Astrocyte of the hippocampus (primary cell): Measurements from ENCODE around the gene TIAM1.

Experiments used
- DNase-seq: peaks from one replicate; pipeline ENCODE4 v3.0.0; 2011; ENCODE audit warnings: low read depth, low spot score

TIAM1 gene

DNA sequence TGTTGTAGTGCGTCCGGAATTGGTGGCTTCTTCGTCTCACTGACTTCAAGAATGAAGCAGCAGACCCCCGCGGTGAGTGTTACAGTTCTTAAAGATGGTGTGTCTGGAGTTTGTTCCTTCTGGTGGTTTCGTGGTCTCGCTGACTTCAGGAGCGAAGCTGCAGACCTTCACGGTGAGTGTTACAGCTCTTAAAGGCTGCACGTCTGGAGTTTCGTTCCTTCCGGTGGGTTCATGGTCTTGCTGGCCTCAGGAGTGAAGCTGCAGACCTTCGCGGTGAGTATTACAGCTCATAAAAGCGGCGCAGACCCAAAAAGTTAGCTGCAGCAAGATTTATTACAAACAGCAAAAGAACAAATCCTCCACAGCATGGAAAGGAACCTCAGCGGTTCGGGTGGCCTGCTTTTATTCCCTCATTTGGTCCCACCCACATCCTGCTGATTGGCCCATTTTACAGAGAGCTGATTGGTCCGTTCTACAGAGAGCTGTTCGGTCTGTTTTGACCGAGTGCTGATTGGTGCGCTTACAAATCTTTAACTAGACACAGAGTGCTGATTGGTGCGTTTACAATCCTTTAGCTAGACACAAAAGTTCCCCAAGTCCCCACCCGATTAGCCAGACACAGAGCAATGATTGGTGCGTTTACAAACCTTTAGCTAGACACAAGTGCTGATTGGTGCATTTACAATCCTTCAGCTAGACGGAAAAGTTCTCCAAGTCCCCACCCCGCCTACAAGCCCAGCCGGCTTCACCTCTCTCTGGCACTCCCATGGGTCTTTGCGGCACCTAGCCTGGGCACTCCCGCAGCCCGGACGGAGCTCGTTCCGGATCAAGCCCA is 256.2 kb downstream of the TIAM1 start:
- no peak for DNase-seq

DNA sequence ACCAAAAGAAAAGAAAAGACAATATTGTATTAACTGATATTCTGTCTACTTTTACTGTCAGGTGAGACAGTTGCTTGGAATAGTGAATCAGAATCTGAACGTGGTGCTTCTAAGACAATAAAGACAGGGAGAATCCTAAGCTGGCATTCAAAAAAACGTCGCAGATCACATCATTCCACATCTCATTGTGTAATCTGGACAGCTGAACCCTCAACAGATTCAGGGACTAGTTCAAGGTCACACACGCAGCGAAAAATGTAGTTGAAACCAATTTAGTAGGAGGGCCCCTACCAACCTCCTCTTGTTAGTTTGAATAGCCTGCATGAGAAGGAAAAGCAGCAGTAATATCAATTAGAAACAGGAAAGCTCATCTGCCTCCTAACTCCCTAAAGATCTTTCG is 259.4 kb downstream of the TIAM1 start:
- DNase-seq = no peak

DNA sequence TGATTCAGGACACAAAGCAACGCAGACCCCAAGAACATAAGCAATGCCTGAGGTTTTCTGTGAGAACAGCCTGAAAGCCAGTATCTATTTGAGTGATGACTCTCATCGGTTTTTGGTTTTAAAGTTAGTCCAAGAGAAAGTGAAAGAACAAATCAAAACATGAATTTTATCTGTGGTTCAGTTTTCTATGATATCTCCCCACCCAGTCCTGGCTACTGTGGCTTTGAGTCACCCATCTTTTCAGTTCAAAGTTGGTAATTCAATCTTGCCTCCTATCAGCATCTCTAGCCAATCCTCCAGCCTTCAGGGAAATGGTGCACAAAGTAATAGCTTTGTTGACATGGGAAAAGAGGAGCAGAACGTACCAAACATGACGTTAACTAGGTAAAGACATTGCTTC is 265.3 kb downstream of the TIAM1 start:
- peak; percentile 5 for DNase-seq

DNA sequence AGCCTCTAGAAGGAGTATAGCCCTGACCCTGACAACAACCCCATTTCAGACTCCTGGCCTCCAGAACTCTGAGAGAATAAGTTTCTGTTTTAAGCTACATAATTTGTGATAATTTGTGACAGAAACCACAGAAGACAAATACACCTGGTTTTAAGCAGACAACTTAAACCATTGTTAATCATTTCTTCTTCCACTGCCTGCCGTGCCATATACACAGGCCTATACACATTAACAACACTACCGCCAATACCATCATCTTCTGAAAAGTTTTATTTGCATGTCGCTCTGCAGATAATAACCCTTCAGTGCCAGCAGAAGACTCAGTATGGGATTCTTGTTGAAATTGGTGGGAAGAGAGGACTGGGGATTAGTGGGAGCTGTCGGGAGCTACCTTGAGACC is 265.8 kb downstream of the TIAM1 start:
- DNase-seq = no peak

DNA sequence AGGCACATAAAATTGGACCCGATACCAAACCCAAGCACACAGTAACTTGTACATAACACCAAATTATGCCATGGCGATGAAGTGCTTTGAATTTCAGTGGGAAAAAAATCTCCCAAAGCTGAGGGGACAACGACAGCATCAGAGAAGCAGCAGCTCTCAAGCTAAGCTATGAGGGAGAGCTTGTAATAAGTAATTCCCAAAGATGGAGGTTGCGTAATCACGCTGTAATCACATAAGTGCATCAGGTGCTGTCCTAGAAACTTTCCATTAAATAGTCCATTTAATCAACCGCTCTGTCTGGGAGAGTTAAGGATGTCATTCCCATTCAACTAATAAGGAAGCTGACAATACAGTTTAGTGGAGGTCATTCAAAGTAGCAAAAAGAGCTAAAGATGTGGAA is 268.2 kb downstream of the TIAM1 start:
- no peak for DNase-seq

DNA sequence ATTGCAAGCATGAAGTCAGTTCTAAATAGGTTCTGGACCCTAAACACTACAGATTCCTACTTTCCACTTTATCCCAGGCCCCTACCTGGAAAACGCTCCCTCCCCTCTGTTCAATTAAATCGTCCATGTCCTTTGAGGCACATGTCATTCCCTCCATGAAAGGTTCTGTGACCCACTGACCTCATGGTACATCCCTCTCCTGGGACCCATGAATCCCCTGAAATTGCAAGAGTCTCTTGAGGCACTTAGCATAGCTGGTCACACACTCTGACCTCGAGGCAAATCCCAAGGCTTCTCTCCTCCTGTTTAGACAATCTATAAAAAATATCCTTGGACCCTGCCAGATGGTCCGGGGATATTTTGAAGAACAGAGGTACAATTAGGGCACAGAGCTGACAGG is 271.5 kb downstream of the TIAM1 start:
- DNase-seq = no peak
